ENCODE measurements around the gene LRFN4.

Gene LRFN4

DNA sequence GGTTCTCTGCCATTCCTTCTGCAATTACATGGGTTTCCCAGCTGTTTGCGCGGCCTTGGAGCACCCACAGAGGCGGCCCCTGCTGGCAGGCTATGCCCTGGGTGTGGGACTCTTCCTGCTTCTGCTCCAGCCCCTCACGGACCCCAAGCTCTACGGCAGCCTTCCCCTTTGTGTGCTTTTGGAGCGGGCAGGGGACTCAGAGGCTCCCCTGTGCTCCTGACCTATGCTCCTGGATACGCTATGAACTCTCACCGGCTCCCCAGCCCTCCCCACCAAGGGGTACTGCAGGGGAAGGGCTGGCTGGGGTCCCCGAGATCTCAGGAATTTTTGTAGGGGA lies 11.0 kb upstream of the LRFN4 start:
- no peak for DNase-seq

DNA sequence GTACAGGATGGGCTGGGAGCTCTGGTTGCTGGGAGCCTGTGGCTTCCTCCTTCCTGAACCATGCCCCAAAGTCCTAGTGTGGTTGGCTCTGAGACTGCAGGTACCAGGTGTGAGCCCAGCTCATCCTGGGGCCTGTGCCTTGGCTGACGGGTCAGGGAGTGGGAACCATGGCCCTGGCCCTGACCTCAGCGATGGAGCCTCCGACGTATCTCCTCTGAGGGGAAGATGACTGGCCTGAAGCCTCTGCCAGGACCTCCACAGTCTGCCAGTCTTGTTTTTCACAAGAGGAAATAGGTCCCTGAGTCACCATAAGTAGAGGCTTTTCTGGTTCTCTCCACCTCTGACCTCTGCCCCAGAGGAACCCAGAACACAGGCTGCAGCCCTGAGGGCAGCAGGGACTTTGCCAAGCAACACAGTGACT lies 10.2 kb upstream of the LRFN4 start:
- no peak for DNase-seq

DNA sequence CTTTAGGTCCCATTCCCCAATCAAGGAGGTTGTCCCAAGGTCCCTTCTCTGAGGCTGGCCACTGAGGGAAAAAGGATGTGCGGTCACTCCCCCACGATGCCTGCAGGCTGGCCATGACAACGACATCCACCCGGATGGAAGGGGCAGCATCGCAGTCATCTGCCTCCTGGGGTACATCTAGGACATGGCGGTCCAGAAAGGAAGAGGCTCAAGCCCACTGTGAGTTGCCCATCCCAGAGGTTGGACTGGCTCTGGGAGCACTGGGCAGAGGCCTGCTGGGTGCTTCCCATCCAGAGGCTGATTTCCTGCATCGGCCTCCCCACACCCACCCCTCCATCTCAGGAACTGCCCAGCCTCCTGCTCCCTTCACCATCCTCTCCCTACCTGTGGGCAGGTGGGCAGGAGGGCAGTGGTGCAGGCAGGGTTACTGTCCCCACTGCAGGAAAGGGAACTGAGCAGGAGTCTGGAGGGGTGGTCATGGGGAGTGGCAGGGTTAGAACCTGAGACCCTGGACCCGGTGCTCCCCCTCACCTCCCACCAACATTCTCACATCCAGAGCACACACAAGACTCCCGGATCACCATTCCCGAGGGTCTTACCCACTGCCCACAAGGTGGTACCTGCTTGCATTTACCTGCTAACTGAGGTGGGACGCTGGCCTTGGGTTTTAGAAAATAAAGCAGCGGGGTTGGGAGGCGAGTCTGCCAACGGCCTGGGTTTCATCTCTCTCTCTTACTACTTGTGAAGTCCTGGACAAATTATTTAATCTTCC lies 9.2 kb upstream of the LRFN4 start:
- DNase-seq, result no peak

DNA sequence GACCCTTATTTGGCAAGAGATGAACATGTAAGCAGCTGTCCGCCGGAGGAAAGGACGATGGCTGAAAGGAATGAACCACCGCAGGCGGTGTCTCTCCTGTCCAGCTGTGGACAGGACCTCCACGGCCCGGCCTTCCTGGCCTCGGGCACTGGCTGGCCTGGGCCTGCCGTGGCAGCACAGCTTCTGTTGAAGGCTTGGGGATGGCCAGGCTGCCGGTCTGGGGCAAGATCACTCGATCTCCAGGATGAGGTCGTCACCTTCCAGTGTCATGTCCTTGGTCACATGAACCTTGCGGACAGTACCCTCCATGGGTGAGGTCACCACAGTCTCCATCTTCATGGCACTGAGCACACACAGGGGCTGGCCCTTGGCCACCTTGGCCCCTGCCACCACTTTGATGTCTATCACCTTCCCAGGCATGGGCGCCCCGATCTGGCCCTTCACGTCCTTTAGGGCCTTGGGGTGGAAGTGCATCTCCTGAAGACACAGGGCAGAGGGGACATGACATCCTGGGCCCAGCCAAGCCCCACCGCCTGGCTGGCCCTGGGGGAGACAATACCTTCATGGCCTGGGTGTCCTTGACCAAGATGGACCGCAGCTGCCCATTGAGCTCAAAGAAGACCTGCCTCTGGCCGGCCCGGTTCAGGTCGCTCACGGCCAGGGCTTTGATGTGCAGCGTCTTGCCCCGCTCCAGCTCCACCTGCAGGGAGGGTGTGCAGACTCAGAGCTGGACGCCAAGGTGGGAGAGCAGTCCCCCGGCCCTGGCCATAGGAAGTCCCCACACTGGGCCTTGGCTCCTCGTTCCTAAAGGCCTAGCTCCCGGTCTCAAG lies 8.0 kb upstream of the LRFN4 start:
- DNase-seq, result no peak

DNA sequence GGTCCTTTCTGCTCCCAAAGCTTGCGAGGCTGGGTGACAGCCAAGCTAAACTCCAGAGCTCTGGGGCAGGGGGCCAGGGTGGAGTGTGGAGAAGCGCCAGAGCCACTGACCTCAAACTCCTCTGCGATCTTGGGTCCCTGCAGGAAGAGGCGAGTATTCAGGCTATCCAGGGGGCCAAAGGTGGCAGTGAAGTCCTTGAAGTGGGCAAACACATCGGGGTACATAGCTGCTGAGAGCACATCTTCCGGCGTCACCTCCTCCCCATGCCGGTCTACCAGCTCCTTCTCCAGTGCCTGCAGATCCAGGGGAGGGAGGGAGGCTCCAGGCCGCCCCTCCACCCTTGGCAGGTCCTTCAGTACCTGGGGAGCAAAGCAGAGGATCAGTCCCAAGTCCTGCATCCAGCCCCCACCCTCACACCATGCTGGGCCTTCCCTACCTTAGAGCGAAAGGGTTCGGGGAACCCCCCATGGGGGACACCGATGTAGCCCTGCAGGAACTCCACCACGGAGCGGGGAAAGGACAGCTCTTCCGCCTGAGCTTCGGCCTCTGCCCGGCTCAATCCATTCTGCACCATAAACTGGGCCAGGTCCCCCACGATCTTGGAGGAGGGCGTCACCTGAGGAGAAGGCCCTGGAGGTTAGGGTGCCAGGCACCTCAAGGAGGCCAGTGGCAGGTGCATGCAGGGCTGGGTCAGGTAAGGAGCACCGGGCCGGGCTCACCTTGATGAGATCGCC lies 7.2 kb upstream of the LRFN4 start:
- DNase-seq, result no peak

DNA sequence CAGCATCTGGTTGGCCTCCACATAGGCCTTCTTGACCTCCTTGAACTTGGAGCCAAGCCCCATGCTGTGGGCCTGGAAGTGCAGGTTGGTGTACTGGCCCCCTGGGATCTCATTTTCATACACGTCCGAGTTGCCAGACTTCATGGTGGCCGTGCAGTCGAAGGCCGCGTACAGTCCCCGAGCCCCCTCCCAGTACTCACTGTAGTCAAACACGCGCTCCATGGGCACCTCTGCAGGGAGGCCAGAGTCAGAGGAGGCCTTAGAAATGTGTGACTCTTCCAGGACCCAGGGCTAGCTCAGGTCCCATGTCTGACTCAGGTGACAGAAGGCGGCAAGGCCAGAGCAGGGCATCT lies 6.7 kb upstream of the LRFN4 start:
- no peak for DNase-seq

DNA sequence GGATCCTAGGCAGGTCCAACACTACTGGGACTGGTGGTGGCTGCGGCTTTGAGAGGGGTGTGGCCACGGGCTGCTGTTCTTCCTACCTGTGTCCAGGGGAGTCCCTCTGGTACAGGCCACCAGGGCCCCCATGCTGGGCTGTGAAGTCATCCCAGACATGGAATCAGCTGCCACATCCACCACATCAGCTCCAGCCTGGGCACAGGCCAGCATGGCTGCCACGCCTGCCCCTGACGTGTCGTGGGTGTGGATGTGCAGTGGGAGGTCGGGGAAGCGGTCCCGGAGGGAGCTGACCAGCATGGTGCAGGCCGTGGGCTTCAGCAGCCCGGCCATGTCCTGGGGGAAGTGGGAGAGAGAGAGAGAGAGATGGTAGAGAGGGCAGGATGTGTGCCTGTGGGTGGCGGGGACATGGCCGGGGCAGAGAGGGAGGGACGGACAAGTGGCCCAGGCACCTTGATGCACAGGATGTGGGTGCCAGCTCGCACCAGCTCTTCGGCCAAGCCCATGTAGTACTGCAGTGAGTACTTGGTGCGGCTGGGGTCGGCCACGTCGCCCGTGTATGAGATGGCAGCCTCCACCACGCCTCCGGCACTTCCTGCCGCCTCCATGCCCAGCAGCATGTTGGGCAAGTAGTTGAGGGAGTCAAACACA lies 6.2 kb upstream of the LRFN4 start:
- DNase-seq, result no peak

DNA sequence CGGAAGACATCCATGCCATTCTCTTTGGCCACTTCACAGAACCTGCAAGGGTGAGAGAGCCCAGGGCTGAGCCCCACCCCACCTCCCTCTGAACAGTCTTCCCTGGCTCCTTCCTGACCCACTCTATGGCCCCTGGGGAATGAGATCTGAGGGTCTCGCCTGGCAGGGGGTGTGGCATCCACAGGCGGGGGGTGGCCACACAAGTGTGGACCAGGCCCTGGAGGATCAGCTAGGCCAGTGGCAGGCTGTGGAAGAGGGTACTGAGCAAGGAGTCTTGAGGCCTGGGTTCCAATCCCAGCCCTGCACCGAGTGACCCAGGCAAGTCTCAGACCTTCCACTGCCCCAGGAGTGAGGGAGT lies 5.6 kb upstream of the LRFN4 start:
- DNase-seq, result no peak

DNA sequence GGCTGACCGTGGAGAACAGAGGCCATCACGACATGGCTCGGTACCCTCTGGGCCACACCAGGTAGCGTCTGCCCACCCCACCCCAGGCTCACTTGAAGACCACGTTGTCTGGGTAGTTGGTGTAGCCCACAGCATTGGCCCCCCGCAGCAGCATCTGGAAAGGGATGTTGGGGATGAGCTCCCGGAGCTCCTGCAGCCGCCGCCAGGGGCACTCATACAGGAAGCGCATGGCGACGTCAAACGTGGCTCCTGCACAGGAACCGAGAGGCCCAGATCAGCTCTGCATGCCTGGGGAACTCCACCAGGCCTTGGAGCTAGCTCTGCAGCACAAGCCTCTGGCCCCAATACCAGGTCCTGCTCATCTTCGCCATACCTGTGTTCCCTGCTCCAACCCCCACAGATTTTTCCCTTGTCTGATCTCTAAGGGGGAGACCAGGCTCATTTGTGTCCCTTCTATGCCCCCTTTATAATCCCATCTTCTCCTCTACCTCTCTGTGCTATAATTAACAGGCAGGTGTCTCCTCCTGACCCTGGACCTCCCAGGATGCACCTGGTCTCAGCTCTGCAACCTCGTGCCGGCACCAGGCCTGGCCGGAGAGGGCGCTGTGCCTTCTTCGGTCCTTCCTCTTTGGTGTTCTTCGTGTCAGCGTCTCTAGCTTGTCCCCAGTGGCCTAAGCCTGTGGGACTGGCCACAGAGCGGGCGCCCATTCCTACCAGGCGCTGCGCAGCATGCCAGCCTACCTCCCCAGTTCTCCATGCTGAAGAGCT lies 5.0 kb upstream of the LRFN4 start:
- no peak for DNase-seq

DNA sequence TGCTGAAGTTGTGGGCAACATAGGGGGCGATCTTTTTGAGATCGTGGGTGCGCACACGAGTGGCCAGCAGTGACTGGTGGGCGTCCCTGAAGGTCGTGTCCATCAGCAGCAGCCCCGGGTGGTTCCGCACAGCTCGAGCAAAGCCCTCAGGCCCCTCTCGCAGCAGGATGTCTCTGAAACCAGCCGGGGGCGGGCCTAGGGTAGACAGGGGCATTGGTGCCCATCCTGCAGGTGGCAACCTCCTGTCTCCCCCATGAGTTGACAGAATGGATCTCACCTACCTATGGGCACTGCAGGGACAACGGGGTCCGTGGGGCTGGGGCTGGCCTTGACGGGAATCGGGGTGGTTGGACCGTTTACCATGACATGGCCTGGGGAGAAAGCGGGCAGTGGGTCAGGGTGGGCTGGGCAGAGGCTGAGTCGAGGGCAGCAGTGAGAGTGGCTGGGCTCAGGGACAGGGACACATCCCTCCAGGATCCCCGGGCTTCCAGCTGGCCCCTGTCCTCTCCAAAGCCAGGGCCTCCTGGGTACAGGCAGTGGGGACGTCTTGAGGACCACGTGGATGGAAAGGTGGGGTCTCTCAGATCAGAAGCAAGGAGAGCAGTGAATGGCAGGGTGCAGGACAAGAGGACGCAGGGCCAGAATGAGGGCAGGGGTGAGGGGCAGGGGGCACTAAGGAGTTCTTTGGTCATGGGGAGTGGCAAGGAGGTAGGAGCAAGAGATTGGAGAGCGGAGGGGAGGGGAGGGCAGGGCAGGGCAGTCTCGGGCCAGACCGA lies 4.2 kb upstream of the LRFN4 start:
- no peak for DNase-seq

DNA sequence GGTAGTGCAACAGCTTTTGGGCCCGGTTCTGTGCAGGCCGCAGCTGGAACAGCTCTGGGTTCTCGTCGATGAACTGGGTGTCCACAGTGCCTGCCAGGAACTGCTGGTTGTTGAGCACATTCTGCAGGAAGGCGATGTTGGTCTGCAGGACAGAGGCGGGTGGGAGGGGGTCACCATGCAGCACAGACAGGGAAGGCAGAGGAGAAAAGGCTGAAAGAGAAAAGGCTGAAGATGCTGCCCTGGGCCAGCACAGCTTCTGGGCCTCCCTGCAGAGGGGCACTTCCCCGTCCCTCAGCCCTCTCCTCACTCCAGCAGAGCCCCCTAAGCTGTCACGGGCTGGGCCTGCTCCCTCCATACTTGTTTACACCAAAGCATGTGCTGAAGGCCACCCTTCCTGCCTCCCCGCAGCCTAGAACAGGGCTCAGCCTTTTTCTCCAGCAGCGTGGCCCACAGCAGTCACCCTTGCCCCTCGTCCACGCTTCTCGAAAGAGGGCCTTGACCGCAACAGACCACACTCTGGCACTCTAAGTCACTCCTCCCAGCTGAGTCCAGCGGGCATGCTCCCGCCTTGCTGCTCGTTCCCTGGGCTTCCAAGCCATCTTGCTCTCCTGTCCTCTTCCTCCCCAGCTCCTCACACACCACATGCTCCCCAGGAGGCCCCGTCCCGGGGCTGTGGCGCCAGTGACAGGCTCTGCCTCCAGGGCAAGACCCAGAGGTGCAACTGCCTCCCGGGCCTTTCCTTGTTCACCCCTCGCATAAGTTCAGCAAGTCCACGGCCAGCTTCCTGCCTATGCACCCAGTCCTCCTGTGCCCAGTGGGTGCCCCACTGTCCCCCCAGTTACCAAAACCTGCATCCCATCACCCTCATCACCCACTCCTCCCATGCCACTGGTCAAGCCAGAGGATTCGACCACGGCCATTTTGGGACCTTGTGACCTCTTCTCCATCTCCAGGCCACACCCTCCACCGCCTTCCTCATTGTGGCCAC lies 3.3 kb upstream of the LRFN4 start:
- no peak for DNase-seq

DNA sequence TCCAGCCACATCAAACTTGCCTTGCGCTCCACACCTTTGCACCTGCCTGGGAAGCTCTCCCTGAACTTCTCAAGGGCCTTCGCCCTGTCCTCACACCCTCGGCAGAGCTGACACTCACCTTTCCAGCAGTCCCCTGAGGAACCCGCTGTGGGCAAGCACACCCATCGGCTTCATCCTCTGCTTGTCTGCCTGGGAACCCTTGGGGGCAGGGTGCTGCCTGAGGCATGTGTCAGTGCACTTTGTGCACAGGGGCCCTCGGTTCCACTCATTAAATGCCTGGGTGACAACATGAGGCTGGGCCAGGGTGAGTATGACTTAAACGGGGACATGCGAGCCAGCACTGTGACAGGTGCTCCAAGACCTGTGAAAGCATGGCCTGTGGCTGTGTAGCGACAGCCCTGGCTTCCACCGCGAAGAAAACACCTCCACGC lies 2.6 kb upstream of the LRFN4 start:
- DNase-seq, result no peak

DNA sequence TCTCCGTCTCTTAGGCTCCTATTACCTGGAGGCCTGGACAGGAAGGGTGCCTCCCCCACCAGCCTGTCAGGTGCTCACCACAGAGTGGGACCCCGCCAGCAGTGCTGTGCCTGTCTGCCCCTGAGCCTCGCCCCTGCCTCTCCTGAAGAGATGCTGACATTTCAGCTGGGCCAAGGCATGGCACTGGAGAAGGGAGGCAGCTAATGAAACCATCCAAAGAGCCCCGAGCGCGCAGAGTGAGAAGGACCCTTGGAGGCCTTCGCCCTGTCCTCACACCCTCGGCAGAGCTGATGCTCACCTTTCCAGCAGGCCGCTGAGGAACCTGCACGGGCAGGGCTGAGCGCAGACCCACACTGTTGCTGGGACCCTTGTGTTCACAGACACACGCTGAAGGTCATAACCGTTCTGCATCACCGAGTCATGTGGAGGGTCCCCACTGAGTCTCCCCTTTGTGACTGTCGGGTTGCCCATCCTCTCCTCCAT lies 2.1 kb upstream of the LRFN4 start:
- DNase-seq, result no peak

DNA sequence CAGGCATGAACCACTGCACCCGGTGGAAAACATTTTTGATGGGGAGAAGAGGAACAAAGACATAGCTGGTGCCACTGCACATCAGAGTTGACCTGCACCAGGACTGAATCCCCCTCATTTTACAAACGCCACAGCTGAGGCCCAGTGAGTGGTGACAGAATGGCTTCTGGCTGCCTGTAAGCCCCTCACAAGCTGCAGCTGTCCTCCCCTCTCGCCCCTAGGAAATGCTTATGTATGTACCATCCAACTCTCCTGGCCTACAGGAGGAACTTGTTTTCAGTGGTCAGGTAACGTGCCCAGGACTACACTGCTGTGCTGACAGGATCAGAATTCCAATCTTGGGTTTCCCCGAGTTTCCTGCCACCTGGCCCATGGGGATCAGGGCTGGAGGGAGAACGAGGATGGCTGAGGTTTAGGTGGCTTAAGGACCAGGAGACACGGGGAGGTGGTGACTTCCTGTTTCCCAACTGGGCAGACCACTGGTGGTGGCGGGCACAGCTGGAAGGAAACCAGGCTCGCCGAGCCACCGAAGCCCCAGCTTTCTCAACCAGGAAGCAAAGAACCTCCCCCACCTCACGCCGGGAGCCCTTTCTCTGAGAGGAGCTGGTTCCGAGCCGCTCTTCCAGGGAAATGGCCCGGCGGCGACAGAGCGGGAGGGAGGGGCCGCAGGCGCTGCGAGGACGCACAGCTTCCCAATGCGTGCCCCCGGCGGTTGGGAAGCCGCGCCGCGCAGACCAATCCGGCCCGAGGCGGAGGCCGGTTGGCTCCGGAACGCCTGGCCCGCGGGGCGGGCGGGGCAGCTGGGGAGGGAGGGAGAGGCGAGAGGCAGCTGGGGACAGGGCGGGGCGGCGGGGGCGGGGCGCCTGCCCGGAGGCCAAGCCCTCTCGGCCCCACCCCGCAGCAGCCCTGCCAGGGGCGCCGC lies 1.0 kb upstream of the LRFN4 start:
- DNase-seq, result peak; percentile 91

DNA sequence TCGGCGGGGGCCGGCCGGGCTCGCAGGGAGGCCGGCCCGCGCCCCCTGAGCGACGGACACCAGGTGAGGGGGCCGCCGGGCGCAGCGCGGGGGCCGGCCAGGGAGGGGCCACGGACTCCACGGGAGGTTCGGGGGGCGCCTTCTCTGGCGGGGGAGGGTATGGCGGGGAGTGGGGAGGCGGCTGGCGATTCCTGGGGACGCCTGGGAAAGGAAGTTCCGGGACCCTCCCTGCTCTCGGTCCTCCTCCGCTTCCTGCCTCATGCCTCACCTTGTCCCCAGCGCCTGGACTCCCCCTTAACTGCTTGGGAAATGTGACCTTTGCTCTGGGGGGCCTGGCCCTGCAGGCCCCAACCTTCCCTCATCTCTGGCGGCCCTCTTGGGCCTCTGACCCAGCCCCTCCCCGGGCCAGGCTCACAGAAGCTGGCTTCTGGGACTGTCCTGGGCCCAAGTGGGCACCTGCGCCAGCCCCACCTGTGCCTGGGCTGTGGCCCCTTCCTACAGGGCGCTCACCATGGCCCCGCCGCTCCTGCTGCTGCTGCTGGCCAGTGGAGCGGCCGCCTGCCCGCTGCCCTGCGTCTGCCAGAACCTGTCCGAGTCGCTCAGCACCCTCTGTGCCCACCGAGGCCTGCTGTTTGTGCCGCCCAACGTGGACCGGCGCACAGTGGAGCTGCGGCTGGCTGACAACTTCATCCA lies 516 bp downstream of the LRFN4 start:
- DNase-seq, result no peak

DNA sequence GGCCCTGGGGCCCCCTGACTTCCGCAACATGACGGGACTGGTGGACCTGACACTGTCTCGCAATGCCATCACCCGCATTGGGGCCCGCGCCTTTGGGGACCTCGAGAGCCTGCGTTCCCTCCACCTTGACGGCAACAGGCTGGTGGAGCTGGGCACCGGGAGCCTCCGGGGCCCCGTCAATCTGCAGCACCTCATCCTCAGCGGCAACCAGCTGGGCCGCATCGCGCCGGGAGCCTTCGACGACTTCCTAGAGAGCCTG lies 992 bp downstream of the LRFN4 start:
- no peak for DNase-seq

DNA sequence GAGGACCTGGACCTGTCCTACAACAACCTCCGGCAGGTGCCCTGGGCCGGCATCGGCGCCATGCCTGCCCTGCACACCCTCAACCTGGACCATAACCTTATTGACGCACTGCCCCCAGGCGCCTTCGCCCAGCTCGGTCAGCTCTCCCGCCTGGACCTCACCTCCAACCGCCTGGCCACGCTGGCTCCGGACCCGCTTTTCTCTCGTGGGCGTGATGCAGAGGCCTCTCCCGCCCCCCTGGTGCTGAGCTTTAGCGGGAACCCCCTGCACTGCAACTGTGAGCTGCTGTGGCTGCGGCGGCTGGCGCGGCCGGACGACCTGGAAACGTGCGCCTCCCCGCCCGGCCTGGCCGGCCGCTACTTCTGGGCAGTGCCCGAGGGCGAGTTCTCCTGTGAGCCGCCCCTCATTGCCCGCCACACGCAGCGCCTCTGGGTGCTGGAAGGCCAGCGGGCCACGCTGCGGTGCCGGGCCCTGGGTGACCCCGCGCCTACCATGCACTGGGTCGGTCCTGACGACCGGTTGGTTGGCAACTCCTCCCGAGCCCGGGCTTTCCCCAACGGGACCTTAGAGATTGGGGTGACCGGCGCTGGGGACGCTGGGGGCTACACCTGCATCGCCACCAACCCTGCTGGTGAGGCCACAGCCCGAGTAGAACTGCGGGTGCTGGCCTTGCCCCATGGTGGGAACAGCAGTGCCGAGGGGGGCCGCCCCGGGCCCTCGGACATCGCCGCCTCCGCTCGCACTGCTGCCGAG lies 1.5 kb downstream of the LRFN4 start:
- DNase-seq, result no peak

All from NCI-H1092 (cell line).